Measurements from ENCODE around the gene CYSTM1. TPM values are rescaled to one million over a fixed set of nuclear protein-coding genes. Genes with fewer than 3 reads are reported as not detected.

Gene CYSTM1
- total and polyA plus RNA-seq, 2 donors (not counting 1 experiment from before 2014, with no cell fraction given): 6.2 to 17.0 TPM

GRCh38 chr5:140136624-140137023 is 38.4 kb upstream of the CYSTM1 start:
- POLR2A ChIA-PET: no interaction called here
- Mint-ChIP-seq H3K27ac (no peak overlapping the region), H3K4me3 (no peak overlapping the region), H3K9me3 (ENCODE audit: insufficient read depth) (no peaks in the 10 kb centered on the region), H3K4me1 (peaks cover 21% of the 10 kb centered on the region), H3K27me3 (no peaks in the 10 kb centered on the region)
- ATAC-seq (ENCODE audit: low read depth) (no peak), DNase-seq (no peak)
- H3K4me3 ChIP-seq (ENCODE audit: control extremely low read depth in 1 of 5, extremely low read depth in 1 of 5, insufficient read depth in 1 of 5, low read depth in 2 of 5, low read length in 4 of 5): no peak overlapping the region
- peaks cover 70% of the 10 kb centered on the region for H4K20me1 ChIP-seq (ENCODE audit: control insufficient read depth, insufficient read depth, low read length, poor library complexity, severe bottlenecking)
- TF ChIP-seq EZH2 (IDR thresholded peaks at IDR 0.05; ENCODE audit: borderline replicate concordance, insufficient read depth, low read depth, low read length, poor library complexity, severe bottlenecking) (no peak), CTCF (IDR thresholded peaks at IDR 0.05) (no peak)
- no peaks in the 10 kb centered on the region for H3K9me3 ChIP-seq (ENCODE audit: control extremely low read depth in 1 of 3, control insufficient read depth in 2 of 3, insufficient read depth in 1 of 3, low read length in 2 of 3)
- no peak overlapping the region for H2AFZ ChIP-seq (ENCODE audit: insufficient read depth, low read depth, low read length, poor library complexity, severe bottlenecking)
- H3K79me2 ChIP-seq (ENCODE audit: control insufficient read depth, insufficient read depth, low read length): peaks cover 52% of the 10 kb centered on the region
- H3K27me3 ChIP-seq (replicated peaks in 1 of 4; ENCODE audit: control extremely low read depth in 1 of 4, control insufficient read depth in 3 of 4, insufficient read depth in 4 of 4, low read length in 3 of 4): no peaks in the 10 kb centered on the region
- H3K9ac ChIP-seq (ENCODE audit: low read length): no peak overlapping the region
- intact Hi-C loops (cut with micrococcal nuclease): no loop called here
- peaks cover 8 to 16% of the 10 kb centered on the region in 2 donors for H3K4me1 ChIP-seq (ENCODE audit: control insufficient read depth in 2 of 2, insufficient read depth in 2 of 2, low read length in 2 of 2)
- H3K27ac ChIP-seq (ENCODE audit: low read length in 2 of 2): no peak overlapping the region
- 62% methylated on average over 1 of the region's 1 CpG for WGBS (ENCODE audit: insufficient coverage)
- H3K36me3 ChIP-seq (replicated peaks in 1 of 2; ENCODE audit: control extremely low read depth in 1 of 2, control insufficient read depth in 1 of 2, extremely low read depth in 1 of 2, insufficient read depth in 2 of 2, low read length in 1 of 2): no peaks in the 10 kb centered on the region
- CTCF ChIA-PET: interaction anchor here (0.6 to 7.2 kb wide), 4 partner anchors 8 to 100 kb away, joined by 3 to 62 read pairs (median 8); no protein-coding TSS in a partner anchor
- H3K4me2 ChIP-seq (replicated peaks; ENCODE audit: low read depth, low read length, poor library complexity, severe bottlenecking): no peak overlapping the region

GRCh38 chr5:140140435-140140834 is 34.6 kb upstream of the CYSTM1 start:
- peaks cover 34% of the 10 kb centered on the region for H3K79me2 ChIP-seq (ENCODE audit: control insufficient read depth, insufficient read depth, low read length)
- H3K27me3 ChIP-seq (replicated peaks in 1 of 4; ENCODE audit: control extremely low read depth in 1 of 4, control insufficient read depth in 3 of 4, insufficient read depth in 4 of 4, low read length in 3 of 4): peaks cover 0 to 8% (median 7%) of the 10 kb centered on the region in 4 experiments
- CTCF ChIA-PET: interaction anchor here (0.5 to 23.0 kb wide), 3 partner anchors 67 to 273 kb away, joined by 4 to 513 read pairs (median 9); no protein-coding TSS in a partner anchor
- peaks cover 59% of the 10 kb centered on the region for H4K20me1 ChIP-seq (ENCODE audit: control insufficient read depth, insufficient read depth, low read length, poor library complexity, severe bottlenecking)
- no peak overlapping the region for H3K9ac ChIP-seq (ENCODE audit: low read length)
- peaks cover 6 to 21% of the 10 kb centered on the region in 2 donors for H3K4me1 ChIP-seq (ENCODE audit: control insufficient read depth in 2 of 2, insufficient read depth in 2 of 2, low read length in 2 of 2)
- H3K9me3 ChIP-seq (ENCODE audit: control extremely low read depth in 1 of 3, control insufficient read depth in 2 of 3, insufficient read depth in 1 of 3, low read length in 2 of 3): no peaks in the 10 kb centered on the region
- Mint-ChIP-seq H3K4me3 (no peak overlapping the region), H3K9me3 (ENCODE audit: insufficient read depth) (no peaks in the 10 kb centered on the region), H3K27me3 (peaks cover 10% of the 10 kb centered on the region), H3K4me1 (peaks cover 18% of the 10 kb centered on the region), H3K27ac (no peak overlapping the region)
- no peak overlapping the region for H3K4me3 ChIP-seq (ENCODE audit: control extremely low read depth in 1 of 5, extremely low read depth in 1 of 5, insufficient read depth in 1 of 5, low read depth in 2 of 5, low read length in 4 of 5)
- TF ChIP-seq CTCF (IDR thresholded peaks at IDR 0.05): no peak
- TF ChIP-seq EZH2 (IDR thresholded peaks at IDR 0.05; ENCODE audit: borderline replicate concordance, insufficient read depth, low read depth, low read length, poor library complexity, severe bottlenecking): no peak
- ATAC-seq (ENCODE audit: low read depth) (no peak), DNase-seq (no peak)
- H2AFZ ChIP-seq (ENCODE audit: insufficient read depth, low read depth, low read length, poor library complexity, severe bottlenecking): no peak overlapping the region
- H3K4me2 ChIP-seq (replicated peaks; ENCODE audit: low read depth, low read length, poor library complexity, severe bottlenecking): no peak overlapping the region
- POLR2A ChIA-PET: no interaction called here
- intact Hi-C loops (cut with micrococcal nuclease): no loop called here
- H3K36me3 ChIP-seq (replicated peaks in 1 of 2; ENCODE audit: control extremely low read depth in 1 of 2, control insufficient read depth in 1 of 2, extremely low read depth in 1 of 2, insufficient read depth in 2 of 2, low read length in 1 of 2): no peaks in the 10 kb centered on the region
- H3K27ac ChIP-seq (ENCODE audit: low read length in 2 of 2): no peak overlapping the region
- 100% methylated on average over 2 of the region's 3 CpGs for WGBS (ENCODE audit: insufficient coverage)

All from B cell (primary cell).